NCI-H187 treated with DMSO at 0.1 percent for 48 hours (cell line): ENCODE results near the gene CPNE5.

Experiments
- DNase-seq: peaks from one replicate; lab custom pipeline; 2025; lab: John Stamatoyannopoulos, UW

Gene CPNE5

DNA sequence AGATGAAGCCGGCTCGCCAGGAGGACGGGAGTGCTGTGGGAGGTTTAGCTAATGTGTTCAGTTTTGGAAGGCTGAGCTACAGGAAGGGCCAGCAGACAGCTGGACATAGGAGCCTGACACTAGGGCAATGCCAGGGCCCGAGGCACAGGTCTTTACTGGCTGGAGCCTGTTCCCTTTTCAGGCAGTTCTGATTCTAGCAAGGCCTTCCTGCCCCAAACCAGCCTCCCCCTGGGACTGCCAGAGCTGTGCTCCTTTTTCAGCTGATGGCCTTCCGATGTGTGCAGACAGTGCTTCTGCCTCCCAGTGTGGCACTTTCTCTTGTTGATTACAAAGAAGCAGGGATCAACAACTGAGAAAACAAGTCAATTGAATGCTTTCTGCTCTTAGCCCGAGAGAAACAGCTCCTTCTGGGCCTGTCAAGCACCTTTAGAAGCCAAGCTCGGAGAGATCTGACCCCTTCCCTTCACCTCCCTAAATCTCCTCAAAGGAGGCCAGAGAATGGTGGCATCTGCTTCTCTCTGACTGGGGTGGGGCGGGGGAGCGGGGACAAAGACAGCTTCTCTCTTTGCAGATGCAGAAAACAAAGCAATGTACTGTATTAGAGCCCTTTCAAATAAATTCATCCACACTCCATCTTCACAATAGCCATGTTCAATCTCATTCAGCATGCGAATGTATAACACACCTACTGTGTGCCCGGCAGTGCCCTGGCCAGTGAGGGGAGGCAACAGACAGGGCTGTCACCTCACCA lies 78.4 kb downstream of the CPNE5 start:
- DNase-seq = no peak

DNA sequence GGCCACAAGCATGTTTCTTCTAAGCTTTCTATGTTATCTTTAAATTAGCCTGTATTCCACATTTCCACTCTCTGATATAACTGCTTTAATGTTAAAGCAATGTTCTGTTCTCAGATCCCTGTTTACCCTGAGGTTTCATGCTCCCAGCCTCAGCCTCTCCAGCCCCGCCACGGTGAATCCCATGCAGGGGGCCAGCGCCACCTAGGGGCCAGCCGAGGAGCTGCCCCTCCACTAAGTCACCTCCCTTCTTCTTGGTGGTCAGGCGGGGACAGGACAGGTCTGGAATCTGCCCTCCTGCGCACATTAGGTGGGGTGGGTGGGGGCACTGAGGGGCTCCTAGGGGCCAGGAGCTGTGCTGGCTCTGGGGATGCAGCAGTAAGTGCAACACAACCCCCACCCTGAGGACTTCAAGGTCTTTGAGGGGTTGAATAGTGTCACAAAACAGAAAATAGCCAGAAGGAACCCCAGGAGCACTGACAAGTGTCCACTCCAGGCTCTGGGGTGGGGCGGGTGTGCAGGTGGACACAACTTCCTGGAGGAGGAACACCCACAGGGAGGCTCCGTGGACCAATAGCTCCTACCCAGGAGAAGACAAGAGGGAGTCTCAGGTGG lies 80.0 kb downstream of the CPNE5 start:
- DNase-seq = peak; percentile 22

DNA sequence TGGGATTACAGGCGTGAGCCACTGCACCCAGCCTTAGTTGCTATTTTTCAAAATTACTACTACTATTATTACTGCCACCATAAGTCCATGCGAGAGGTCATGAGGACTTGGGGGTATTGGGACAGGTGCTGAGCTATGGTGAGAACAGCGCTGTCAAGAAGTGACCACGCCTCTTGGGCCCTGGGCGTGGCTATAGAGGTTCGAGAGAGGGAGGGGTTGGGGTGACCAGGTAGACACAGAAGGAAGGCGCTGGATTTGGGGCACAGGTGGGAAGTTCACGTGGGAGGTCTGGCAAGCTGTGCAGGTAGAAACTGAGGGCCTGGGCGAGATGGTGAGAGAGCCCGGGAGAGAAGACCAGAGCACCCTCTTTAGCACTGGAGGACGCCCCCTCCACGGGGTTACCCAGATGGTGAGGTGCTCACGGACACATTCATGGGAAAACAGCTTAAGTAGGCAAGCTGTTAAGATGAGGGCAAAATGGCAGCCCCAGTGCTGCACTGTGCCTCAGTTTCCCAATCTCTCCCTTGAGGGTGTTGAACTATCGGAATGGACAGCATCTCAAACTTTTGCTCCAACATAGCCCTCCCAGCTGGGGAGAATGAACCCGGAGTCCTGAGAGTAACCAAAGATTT lies 80.6 kb downstream of the CPNE5 start:
- no peak for DNase-seq

DNA sequence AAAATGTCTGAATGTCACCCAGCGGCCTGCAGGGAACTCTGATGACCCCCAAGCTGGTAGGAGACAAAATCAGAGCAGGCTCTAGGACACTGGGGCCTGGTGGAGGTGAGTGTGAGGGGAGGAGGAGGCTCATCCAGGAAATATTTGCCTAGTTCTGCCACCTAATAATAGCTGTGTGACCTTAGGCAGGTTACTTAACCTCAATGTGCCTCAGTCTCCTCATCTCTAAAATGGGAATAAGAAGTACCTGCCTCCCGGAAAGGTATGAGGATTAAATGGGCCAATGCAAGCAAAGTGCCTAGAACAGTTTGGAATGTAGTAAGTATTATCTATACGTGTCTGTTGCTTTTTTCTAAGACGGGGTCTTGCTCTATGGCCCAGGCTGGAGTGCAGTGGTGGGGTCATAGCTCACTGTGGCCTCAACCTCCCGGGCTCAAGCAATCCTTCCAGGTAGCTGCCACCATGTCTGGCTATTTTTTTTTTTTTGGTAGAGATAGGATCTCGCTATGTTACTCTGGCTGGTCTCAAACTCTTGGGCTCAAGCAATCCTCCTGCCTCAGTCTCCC lies 81.2 kb downstream of the CPNE5 start:
- DNase-seq = no peak

GRCh38 chr6:36757206-36757605 lies 82.0 kb downstream of the CPNE5 start:
- no peak for DNase-seq

DNA sequence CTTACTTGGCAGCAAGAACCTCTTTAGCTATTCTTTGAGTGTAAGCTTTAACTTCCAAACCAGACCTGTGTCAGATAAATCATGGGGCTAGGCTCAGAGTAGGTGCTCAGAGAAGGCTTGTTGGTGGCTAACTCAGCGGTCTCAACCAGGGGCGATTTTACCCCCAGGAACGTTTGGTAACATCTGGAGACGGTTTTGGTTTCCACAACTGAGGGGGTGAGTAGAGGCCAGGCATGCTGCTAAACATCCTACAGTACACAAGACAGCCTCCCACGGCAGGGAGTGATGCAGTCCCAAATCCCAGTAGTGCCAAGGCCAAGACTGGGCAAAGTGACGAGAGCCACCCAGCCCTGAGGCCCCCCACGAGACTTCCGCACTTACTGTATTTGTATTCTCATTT lies 82.5 kb downstream of the CPNE5 start:
- no peak for DNase-seq

- no peak for DNase-seq
Measured at GRCh38 chr6:36755435-36756348, 83.6 kb downstream of the CPNE5 start.

- peak; percentile 63 for DNase-seq
Measured at GRCh38 chr6:36754582-36755434, 84.4 kb downstream of the CPNE5 start.

GRCh38 chr6:36753671-36754405 lies 85.4 kb downstream of the CPNE5 start:
- no peak for DNase-seq

DNA sequence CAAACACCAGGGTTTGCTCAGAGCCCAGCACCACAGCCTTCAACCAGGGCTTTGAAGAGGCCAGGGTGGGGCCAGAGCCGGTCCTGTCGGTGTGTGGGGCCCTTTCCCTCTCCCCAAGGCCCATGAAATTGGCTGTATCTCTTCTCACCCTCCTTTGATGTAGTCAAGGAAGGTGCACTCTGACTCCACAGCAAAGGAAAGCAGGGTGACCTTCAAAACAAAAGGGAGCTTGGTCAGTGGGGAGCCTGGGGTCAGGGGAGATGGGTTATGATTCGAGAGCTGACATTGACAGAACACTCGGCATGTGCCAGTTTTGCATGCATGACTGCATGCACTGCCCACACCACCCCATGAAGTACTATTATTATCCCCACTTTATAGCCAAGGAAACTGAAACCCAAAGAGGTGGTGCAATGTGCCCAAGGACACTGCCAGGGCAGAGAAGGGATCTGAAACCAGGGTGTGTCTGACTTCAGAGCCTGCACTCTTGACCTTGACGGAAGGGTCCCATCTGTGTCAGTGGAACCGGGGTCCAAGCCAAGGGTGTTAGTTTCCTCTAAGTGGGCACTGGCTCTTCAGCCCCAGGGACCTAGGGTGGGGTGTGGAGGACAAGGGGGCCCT lies 86.2 kb downstream of the CPNE5 start:
- DNase-seq = no peak

GRCh38 chr6:36752187-36752885 lies 86.9 kb downstream of the CPNE5 start:
- no peak for DNase-seq

GRCh38 chr6:36751833-36752186 lies 87.4 kb downstream of the CPNE5 start:
- no peak for DNase-seq

GRCh38 chr6:36751091-36751490 lies 88.2 kb downstream of the CPNE5 start:
- DNase-seq = no peak

DNA sequence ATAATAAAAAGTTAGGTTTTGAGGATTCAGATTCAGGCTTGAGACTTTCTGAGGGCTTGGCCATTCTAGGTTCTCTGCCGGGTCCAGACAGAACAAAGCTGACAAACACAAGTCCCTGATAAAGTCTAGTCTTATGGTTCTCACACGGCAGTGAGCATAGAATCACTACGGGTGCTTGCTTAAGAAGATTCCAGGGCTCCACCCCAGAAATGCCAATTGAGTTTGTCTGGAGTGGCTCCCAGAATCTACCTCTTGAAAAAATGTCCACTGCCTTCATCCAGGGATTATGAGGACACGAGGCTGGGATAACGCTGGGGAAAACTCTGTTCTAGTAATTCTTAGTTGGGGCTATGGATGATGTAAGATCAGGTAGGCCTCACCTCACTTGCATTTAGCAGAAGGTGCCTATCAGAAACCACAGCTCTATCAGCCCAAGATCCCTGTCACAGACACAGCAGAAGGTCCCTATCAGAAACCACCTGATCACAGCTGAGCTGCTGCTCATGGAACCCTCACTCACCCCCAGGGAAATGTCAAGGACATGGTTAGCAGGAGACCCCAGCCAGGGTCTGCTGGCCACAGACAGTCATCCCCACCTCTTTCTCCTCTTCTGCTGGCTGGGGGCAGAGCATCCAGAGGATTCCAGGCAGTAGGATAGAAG lies 89.3 kb downstream of the CPNE5 start:
- no peak for DNase-seq

DNA sequence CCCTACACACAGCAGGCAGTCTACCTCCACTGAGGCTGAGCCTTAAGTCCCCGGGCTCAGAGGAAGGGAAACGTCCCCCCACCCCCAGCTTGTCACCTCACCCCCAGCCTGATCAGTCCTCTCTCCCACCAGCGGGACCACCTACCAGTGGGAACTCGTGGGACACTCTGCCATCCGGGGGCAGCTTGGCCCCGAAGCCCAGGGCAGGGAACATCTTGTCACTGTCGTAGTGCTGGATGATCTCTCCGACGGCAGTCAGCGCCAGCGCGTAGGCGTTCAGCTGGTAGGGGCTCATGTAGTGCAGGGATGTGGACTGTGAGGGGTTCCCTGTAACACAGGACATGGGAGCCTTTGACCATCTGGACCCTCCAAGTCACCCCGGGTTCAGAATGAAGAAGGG lies 93.0 kb downstream of the CPNE5 start:
- no peak for DNase-seq

DNA sequence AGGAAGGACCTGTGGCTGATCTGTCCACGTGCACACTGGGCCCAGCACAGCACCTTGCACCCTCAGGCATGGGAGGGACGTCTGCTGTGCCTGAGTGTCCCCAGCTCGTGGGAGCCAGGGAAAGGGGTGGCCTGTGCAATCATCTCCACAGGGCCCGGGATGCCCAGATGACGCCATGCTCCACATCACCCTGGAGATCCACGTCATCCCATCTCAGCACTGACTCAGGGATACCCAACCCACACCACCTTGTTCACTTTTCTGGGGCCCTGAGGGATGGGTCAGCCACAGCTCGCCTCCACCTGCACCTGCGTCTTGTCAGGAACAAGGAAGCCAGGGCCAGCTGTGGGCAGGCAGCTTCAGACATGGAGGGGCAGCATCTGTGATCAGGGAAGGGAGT lies 93.4 kb downstream of the CPNE5 start:
- DNase-seq = no peak

- DNase-seq = no peak
Measured at GRCh38 chr6:36745283-36745682, 94.0 kb downstream of the CPNE5 start.

- no peak for DNase-seq
Measured at GRCh38 chr6:36744304-36744673, 95.0 kb downstream of the CPNE5 start.
